WTC11 (cell line): ENCODE measurements around the gene PRND. TPM values are rescaled to one million over a fixed set of nuclear protein-coding genes. Genes with fewer than 3 reads are reported as not detected.

Experiments
- ATAC-seq: fragments of 200-7000 bp; cut with Tn5 transposase; 2 replicates; pipeline ENCODE4 v1.10.0; 2021; ENCODE audit warnings: mild to moderate bottlenecking, moderate library complexity
- CTCF ChIA-PET: fragments of 300-600 bp; sonication (Branson Sonifier 250); formaldehyde crosslinking; loops from one replicate; lab custom pipeline; 2021; ENCODE audit warnings: antibody characterized with exemption; lab: Charles Lee
- POLR2A ChIA-PET: fragments of 350-600 bp; sonication (Branson Sonifier 250); formaldehyde crosslinking; loops from one replicate; lab custom pipeline; 2021; ENCODE audit warnings: antibody characterized with exemption; lab: Charles Lee
- DNase-seq: peaks from one replicate; pipeline ENCODE4 v3.0.0; 2021; ENCODE audit warnings: low spot score
- H3K27ac Mint-ChIP-seq: 2 replicates; pipeline ENCODE4 v1.8.0; 2021; ENCODE audit warnings: mixed read lengths
- H3K27me3 Mint-ChIP-seq: 2 replicates; pipeline ENCODE4 v1.8.0; 2021; ENCODE audit warnings: low read depth, mild to moderate bottlenecking, moderate library complexity, mixed read lengths
- H3K36me3 Mint-ChIP-seq: 2 replicates; pipeline ENCODE4 v1.8.0; 2021; ENCODE audit warnings: mixed read lengths
- H3K4me1 Mint-ChIP-seq: 2 replicates; pipeline ENCODE4 v1.8.0; 2022; ENCODE audit warnings: mixed read lengths
- H3K4me3 Mint-ChIP-seq: 2 replicates; pipeline ENCODE4 v1.8.0; 2021; ENCODE audit warnings: mild to moderate bottlenecking, moderate library complexity, mixed read lengths
- H3K9me3 Mint-ChIP-seq: 2 replicates; pipeline ENCODE4 v1.8.0; 2021; ENCODE audit warnings: mixed read lengths
- AR ChIP-seq: fragments of 250-450 bp; sonication (Bioruptor Pico); IDR thresholded peaks from 2 replicates; pipeline ENCODE4 v1.9.0; 2021; ENCODE audit warnings: mild to moderate bottlenecking
- EMX1 ChIP-seq: fragments of 250-450 bp; sonication (Bioruptor Pico); IDR thresholded peaks from 2 replicates; pipeline ENCODE4 v1.8.0; 2021; ENCODE audit warnings: mild to moderate bottlenecking
- ESRRA ChIP-seq: sonication (generic); formaldehyde crosslinking; IDR thresholded peaks from 2 replicates; pipeline ENCODE4 v1.8.1; 2022; ENCODE audit warnings: mild to moderate bottlenecking, missing genetic modification reagents, borderline replicate concordance
- FOXP1 ChIP-seq: sonication (generic); formaldehyde crosslinking; IDR thresholded peaks from 2 replicates; pipeline ENCODE4 v1.8.0; 2022; ENCODE audit warnings: missing genetic modification reagents, mild to moderate bottlenecking, moderate library complexity, borderline replicate concordance
- IRF1 ChIP-seq: sonication (generic); formaldehyde crosslinking; IDR thresholded peaks from 2 replicates; pipeline ENCODE4 v1.8.0; 2023; ENCODE audit warnings: missing genetic modification reagents
- JUN ChIP-seq: sonication (generic); formaldehyde crosslinking; IDR thresholded peaks from 2 replicates; pipeline ENCODE4 v1.8.0; 2023; ENCODE audit warnings: mild to moderate bottlenecking, missing genetic modification reagents
- MLX ChIP-seq: sonication (generic); formaldehyde crosslinking; IDR thresholded peaks from 2 replicates; pipeline ENCODE4 v1.8.1; 2023; ENCODE audit warnings: mild to moderate bottlenecking, missing genetic modification reagents, moderate library complexity
- MXD4 ChIP-seq: fragments of 250-450 bp; sonication (Bioruptor Pico); IDR thresholded peaks from 2 replicates; pipeline ENCODE4 v1.8.0; 2021; ENCODE audit warnings: mild to moderate bottlenecking, moderate library complexity, borderline replicate concordance
- MYBL2 ChIP-seq: sonication (generic); formaldehyde crosslinking; IDR thresholded peaks from 2 replicates; pipeline ENCODE4 v1.8.1; 2023; ENCODE audit warnings: mild to moderate bottlenecking, moderate library complexity, missing genetic modification reagents
- NR1H2 ChIP-seq: sonication (generic); formaldehyde crosslinking; IDR thresholded peaks from 2 replicates; pipeline ENCODE4 v1.9.0; 2021; ENCODE audit warnings: mild to moderate bottlenecking, moderate library complexity, missing genetic modification reagents
- STAT6 ChIP-seq: sonication (generic); formaldehyde crosslinking; conservative IDR thresholded peaks from 2 replicates; pipeline ENCODE4 v1.8.1; 2023; ENCODE audit warnings: mild to moderate bottlenecking, low read depth, missing genetic modification reagents, moderate library complexity
- USF1 ChIP-seq: sonication (generic); formaldehyde crosslinking; IDR thresholded peaks from 2 replicates; pipeline ENCODE4 v1.8.0; 2022; ENCODE audit warnings: mild to moderate bottlenecking, missing genetic modification reagents
- ZBTB21 ChIP-seq: sonication (generic); formaldehyde crosslinking; IDR thresholded peaks from 2 replicates; pipeline ENCODE4 v1.8.1; 2023; ENCODE audit warnings: mild to moderate bottlenecking, missing genetic modification reagents, borderline replicate concordance
- ZBTB43 ChIP-seq: sonication (generic); formaldehyde crosslinking; IDR thresholded peaks from 2 replicates; pipeline ENCODE4 v1.8.1; 2023; ENCODE audit warnings: mild to moderate bottlenecking, missing genetic modification reagents
- ZNF219 ChIP-seq: sonication (generic); formaldehyde crosslinking; IDR thresholded peaks from 2 replicates; pipeline ENCODE4 v1.8.0; 2023; ENCODE audit warnings: missing genetic modification reagents, mild to moderate bottlenecking, borderline replicate concordance
- ZNF232 ChIP-seq: sonication (generic); formaldehyde crosslinking; IDR thresholded peaks from 2 replicates; pipeline ENCODE4 v1.8.0; 2022; ENCODE audit warnings: mild to moderate bottlenecking, missing genetic modification reagents
- ZNF263 ChIP-seq: sonication (generic); formaldehyde crosslinking; IDR thresholded peaks from 2 replicates; pipeline ENCODE4 v1.8.1; 2022; ENCODE audit warnings: low read depth, mild to moderate bottlenecking, moderate library complexity, missing genetic modification reagents
- ZNF281 ChIP-seq: sonication (generic); formaldehyde crosslinking; IDR thresholded peaks from 2 replicates; pipeline ENCODE4 v1.8.0; 2023; ENCODE audit warnings: mild to moderate bottlenecking, missing genetic modification reagents
- ZNF317 ChIP-seq: sonication (generic); formaldehyde crosslinking; IDR thresholded peaks from 2 replicates; pipeline ENCODE4 v1.8.1; 2023; ENCODE audit warnings: low read depth, mild to moderate bottlenecking, moderate library complexity, missing genetic modification reagents, borderline replicate concordance
- ZNF396 ChIP-seq: fragments of 250-450 bp; sonication (Bioruptor Pico); IDR thresholded peaks from 2 replicates; pipeline ENCODE4 v1.8.0; 2021; ENCODE audit warnings: mild to moderate bottlenecking, moderate library complexity, borderline replicate concordance
- ZNF671 ChIP-seq: fragments of 250-450 bp; sonication (Bioruptor Pico); IDR thresholded peaks from 2 replicates; pipeline ENCODE4 v1.8.0; 2021; ENCODE audit warnings: mild to moderate bottlenecking
- total RNA-seq: library from RNA; stranded (reverse); gene quantifications from 3 replicates; pipeline ENCODE4 v1.2.3, GENCODE V29; 2021

Gene PRND
- total RNA-seq, 1 experiment from 2014 or later, result 0.04 TPM

GRCh38 chr20:4708856-4709255, 12.9 kb upstream of the PRND start:
- Mint-ChIP-seq H3K27me3 (no peaks in the 10 kb centered on the region; the same call in none of the 2 replicates), H3K4me3 (no peak overlapping the region), H3K9me3 (peaks cover 17% of the 10 kb centered on the region), H3K4me1 (peaks cover 24% of the 10 kb centered on the region), H3K27ac (no peak overlapping the region), H3K36me3 (no peaks in the 10 kb centered on the region)
- POLR2A ChIA-PET, result no interaction called here
- CTCF ChIA-PET, result interaction anchor here (0.6 kb wide), 1 partner anchor 492 kb away, joined by 3 read pairs; no protein-coding TSS in a partner anchor
- ATAC-seq, result no peak
- no peak for TF ChIP-seq MYBL2 (CRISPR knock-in tag)
- no peak for TF ChIP-seq USF1 (CRISPR knock-in tag)
- TF ChIP-seq ESRRA (CRISPR knock-in tag), result no peak
- no peak for TF ChIP-seq FOXP1 (CRISPR knock-in tag)
- no peak for TF ChIP-seq MXD4 (CRISPR knock-in tag)
- TF ChIP-seq AR (CRISPR knock-in tag), result no peak
- no peak for DNase-seq

- H3K27ac Mint-ChIP-seq, result no peak overlapping the region
- peaks cover 18% of the 10 kb centered on the region for H3K4me1 Mint-ChIP-seq
- H3K4me3 Mint-ChIP-seq, result no peak overlapping the region
- ChIA-PET CTCF (interaction anchor here (0.6 kb wide), 1 partner anchor 493 kb away, joined by 3 read pairs; no protein-coding TSS in a partner anchor), POLR2A (no interaction called here)
- H3K27me3 Mint-ChIP-seq, result no peaks in the 10 kb centered on the region; the same call in none of the 2 replicates
- no peaks in the 10 kb centered on the region for H3K36me3 Mint-ChIP-seq
- peaks cover 17% of the 10 kb centered on the region for H3K9me3 Mint-ChIP-seq
- DNase-seq, result no peak
- ATAC-seq, result no peak
- TF ChIP-seq ZNF219 (no peak), EMX1 (CRISPR knock-in tag) (no peak), NR1H2 (CRISPR knock-in tag) (no peak), ZNF281 (CRISPR knock-in tag) (no peak), MLX (CRISPR knock-in tag) (no peak), ZBTB21 (CRISPR knock-in tag) (no peak), ZNF317 (CRISPR knock-in tag) (no peak), ZNF396 (CRISPR knock-in tag) (no peak), ZBTB43 (CRISPR knock-in tag) (no peak), ZNF232 (CRISPR knock-in tag) (no peak), STAT6 (CRISPR knock-in tag) (no peak), IRF1 (CRISPR knock-in tag) (no peak), JUN (CRISPR knock-in tag) (no peak), ZNF263 (CRISPR knock-in tag) (no peak), ZNF671 (CRISPR knock-in tag) (no peak)
Observed at GRCh38 chr20:4709261-4710105, 12.2 kb upstream of the PRND start.
